Large intestine (tissue), 3 donors: Measurements from ENCODE around the gene INTS7. TPM values are rescaled to one million over a fixed set of nuclear protein-coding genes. Genes with fewer than 3 reads are reported as not detected.
A peak's percentile ranks its signal among the peaks of the same experiment; 100 is the strongest.
"Not testable (repeated sequence)": the region's sequence is repeated elsewhere in the genome, so short reads cannot be mapped to it uniquely, and the experiment has no call there.

Source experiments
- DNase-seq, 2 donors: peaks; one replicate each; pipeline versions ENCODE4 v3.0.0 to v3.0.0-alpha.2; 2013
- H3K27ac ChIP-seq: one replicate; pipeline ENCODE4 v1.5.1; 2013; ENCODE audit warnings: low read length
- H3K27me3 ChIP-seq: 2 replicates; pipeline ENCODE4 v1.6.1; 2013; ENCODE audit warnings: low read length; ENCODE audit not compliant: control insufficient read depth, insufficient read depth
- H3K36me3 ChIP-seq: 2 replicates; pipeline ENCODE4 v1.6.1; 2013; ENCODE audit warnings: low read length; ENCODE audit not compliant: control insufficient read depth, insufficient read depth
- H3K4me1 ChIP-seq: one replicate; pipeline ENCODE4 v1.6.1; 2013; ENCODE audit warnings: low read length; ENCODE audit not compliant: control insufficient read depth, insufficient read depth
- H3K4me3 ChIP-seq: one replicate; pipeline ENCODE4 v1.5.1; 2013; ENCODE audit warnings: low read length
- H3K9me3 ChIP-seq: one replicate; pipeline ENCODE4 v1.6.1; 2013; ENCODE audit warnings: mild to moderate bottlenecking, low read depth, low read length, moderate library complexity; ENCODE audit not compliant: control insufficient read depth
- WGBS: methylation state at CpG from one replicate; pipeline ENCODE4 v1.1.5; 2013; ENCODE audit warnings: low lambda C conversion rate; ENCODE audit not compliant: insufficient coverage; 5-methylcytosine and 5-hydroxymethylcytosine counted together
- polyA plus RNA-seq: library from polyadenylated mRNA; unstranded; fragments of 120-200 nt; gene quantifications from one replicate; pipeline ENCODE4 v1.2.1, GENCODE V29; 2013

The INTS7 gene
- polyA plus RNA-seq, 1 donor = 16.1 TPM

DNA sequence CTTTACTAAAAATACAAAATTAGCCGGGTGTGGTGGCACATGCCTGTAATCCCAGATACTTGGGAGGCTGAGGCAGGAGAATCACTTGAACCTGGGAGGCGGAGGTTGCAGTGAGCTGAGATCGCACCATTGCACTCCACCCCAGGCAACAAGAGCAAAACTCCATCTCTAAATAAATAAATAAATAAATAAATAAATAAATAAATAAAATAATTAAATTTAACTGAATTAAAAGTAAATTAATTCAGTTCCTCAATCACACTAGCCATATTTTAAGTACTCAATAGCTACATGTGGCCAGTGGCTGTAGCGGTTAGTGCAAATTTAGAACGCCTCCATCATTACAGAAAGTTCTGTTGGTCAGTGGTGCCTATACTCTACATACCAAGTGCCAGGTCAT is 97.9 kb downstream of the INTS7 start:
- WGBS = 83% methylated on average over 1 of the region's 5 CpGs
- not testable (repeated sequence) for H3K27ac ChIP-seq, H3K4me1 ChIP-seq

DNA sequence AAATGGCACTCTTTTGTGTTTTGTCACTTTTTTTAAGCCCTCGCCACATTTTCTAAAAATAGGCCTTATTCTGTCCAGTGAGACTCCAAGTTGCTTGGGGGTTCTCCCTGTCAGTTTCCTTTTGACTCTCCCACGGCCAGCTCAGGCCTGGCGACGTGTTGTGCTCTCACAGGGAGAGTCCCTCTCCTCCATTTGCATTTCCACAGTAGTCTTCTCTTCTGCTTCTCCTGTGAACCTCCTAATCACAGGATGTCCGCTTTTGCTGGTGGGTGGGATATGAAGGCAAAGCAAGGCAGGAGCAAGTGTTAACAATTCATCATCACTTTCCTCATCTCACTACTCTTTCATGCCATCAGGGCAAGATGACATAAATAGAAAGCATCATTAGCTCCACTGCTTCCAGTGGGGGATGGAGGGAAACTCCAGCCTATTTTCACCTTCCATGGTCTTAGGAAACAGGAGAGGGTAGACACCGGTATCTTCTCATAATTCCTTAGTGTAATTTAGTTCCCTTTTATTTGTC is 99.8 kb downstream of the INTS7 start:
- no peaks in the 10 kb centered on the region for H3K27me3 ChIP-seq
- no peak overlapping the region for H3K4me3 ChIP-seq
- DNase-seq = no peak
- WGBS = 80% methylated on average over 1 of the region's 6 CpGs
- peaks cover 5% of the 10 kb centered on the region for H3K4me1 ChIP-seq
- H3K27ac ChIP-seq = no peak overlapping the region
- no peaks in the 10 kb centered on the region for H3K36me3 ChIP-seq
- peaks cover 5% of the 10 kb centered on the region for H3K9me3 ChIP-seq

More for the DNA sequence above, 97.9 kb downstream of the INTS7 start:
- not testable (repeated sequence) for DNase-seq, H3K4me3 ChIP-seq, H3K9me3 ChIP-seq, H3K27me3 ChIP-seq, H3K36me3 ChIP-seq

DNA sequence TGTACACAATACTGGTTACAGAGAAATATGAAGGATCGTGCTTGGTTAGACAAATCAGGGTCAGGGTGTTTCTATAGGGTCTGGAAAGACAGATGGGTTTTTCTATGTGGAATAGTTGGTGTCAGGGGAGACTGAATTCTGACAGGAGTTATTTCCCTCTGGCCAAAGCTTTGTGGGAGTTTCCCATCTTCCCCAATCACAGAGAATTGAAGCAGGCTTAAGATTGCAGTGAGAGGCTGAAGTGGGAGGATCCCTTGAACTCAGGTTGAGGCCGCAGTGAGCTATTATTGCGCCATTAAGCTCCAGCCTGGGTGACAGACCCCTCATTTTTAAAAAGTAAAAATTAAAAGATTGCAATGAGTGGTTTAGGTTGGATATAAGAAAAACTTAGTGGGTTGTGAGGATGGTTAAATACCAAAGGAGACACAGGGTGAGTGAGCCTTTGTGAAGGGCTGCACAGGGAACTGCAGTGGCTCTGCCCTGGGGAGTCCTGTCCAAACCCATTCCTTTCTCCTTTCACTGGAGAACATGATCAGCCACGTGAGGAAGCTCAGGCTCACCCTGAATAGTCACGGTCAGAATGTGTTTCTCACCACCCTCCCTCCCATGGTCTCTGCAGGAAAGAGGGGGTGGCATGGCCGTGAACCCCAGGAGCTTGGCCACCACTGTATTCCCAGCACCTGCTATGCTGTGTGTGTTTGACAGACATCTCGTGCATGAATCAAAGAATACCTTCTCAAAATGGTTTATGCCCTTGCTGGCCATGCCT is 101.2 kb downstream of the INTS7 start:
- WGBS = no CpG with 5 or more reads among the region's 7 CpGs
- no peak for DNase-seq
- Histone ChIP-seq H3K9me3 (peaks cover 5% of the 10 kb centered on the region), H3K4me3 (no peak overlapping the region), H3K36me3 (no peaks in the 10 kb centered on the region), H3K4me1 (peaks cover 17% of the 10 kb centered on the region), H3K27ac (no peak overlapping the region), H3K27me3 (no peaks in the 10 kb centered on the region)

DNA sequence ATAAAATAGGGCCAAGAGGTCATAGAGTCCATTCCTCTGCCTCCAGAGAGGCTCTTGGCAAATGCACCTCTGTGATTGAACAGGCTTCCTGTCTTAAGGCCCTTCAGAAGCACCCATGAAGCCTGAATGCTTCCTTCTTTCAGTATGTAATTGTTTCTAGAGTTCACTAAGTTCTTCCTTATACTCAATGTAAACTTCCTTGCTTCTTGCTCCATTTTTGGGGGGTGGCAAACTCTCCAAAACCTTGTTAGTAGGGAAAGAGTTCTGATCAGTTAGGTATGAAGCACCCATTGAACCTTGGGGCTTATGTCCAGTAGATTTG is 102.5 kb downstream of the INTS7 start:
- peaks cover 29% of the 10 kb centered on the region for H3K4me1 ChIP-seq
- H3K27me3 ChIP-seq = no peaks in the 10 kb centered on the region
- DNase-seq = no peak
- peaks cover 5% of the 10 kb centered on the region for H3K9me3 ChIP-seq
- no peak overlapping the region for H3K27ac ChIP-seq
- no peak overlapping the region for H3K4me3 ChIP-seq
- no peaks in the 10 kb centered on the region for H3K36me3 ChIP-seq

DNA sequence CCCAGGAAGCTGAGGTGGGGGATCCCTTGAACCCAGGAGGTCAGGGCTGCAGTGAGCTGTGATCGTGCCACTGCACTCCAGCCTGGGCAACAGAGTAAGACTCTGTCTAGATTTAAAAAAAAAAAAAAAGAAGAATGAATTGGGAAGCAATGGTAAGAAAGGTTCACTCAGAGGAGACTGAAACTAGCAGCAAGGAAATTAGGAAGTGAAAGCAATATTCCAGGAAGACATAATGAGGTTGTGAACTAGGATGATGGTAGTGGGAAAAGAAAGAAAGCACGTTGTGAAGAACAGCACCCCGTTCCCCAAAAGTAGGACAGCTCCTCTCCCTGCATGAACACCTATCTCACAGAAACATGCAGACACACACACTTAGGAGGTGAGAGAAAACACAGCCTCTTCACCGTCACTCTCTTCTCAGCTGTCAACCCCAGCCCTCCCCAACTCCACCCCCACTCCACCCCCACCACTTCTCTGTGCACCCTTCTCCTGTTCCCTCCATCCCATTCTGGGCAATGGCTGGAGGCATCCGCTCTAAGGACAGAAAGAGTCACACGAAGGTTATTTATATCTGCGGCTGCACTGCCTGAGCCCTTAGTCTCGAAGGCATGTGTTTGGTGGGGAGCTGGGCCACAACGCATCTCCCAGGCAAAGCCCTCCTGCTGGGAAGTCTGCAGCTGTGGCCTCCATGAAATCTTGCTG is 103.0 kb downstream of the INTS7 start:
- Histone ChIP-seq H3K4me3 (no peak overlapping the region), H3K27me3 (no peaks in the 10 kb centered on the region), H3K27ac (no peak overlapping the region), H3K36me3 (no peaks in the 10 kb centered on the region), H3K4me1 (peaks cover 34% of the 10 kb centered on the region), H3K9me3 (peaks cover 5% of the 10 kb centered on the region)
- no peak for DNase-seq
- WGBS = 83% methylated on average over 1 of the region's 9 CpGs

DNA sequence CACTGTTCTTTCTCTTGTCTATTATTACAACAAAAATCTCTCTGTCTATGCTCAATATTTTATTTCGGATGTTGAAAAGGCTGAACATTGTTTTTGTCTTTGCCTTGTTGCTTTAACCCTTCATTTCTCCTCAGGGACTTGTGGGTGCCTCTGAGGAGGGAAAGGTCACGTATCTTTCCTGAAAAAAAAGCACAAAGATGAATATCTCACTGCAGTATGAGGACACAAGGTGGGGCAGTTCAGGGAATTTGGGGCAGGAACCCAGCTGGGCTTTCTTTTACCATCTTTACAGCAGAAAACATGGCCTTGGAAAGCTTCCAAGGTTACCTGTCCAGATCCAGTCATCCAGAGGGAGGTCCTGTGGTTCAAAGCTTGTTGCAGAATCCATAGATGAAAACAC is 105.7 kb downstream of the INTS7 start:
- Histone ChIP-seq H3K4me1 (peaks cover 45% of the 10 kb centered on the region), H3K36me3 (no peaks in the 10 kb centered on the region), H3K27me3 (no peaks in the 10 kb centered on the region), H3K4me3 (no peak overlapping the region), H3K27ac (peak overlapping the region; percentile 96), H3K9me3 (no peaks in the 10 kb centered on the region)
- WGBS = no CpG with 5 or more reads among the region's 2 CpGs
- DNase-seq = no peak

DNA sequence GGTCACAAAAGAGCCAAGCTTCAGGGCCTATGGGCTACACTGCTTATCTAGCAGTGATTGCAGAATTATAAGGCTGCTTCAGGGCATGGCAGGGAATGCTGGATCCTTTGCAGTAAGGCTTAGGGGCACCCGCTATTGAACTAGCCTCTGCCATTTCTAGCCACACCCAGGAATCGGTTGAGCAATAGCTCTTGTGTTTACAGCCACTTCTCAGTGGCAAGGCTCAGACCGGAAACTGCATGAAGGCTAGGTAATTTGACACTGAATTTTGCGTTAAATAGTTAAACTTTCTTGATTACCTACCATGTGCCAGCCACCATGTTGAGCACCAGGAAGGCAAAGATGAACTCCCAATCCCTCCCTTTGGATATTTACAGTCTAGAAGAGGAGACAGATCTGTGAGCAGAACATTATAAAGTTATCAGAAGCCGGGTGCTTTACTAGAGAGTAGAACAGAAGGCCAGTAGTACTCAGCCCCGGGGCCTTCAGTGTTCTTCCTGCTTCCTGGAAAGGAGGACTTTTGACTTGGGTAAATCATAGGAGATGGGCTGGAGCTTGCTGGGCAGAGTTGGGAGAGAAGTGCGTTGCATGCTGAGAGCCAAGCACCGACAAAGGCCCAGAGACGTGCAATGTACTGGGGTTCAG is 106.2 kb downstream of the INTS7 start:
- peak overlapping the region; percentile 96 for H3K27ac ChIP-seq

DNA sequence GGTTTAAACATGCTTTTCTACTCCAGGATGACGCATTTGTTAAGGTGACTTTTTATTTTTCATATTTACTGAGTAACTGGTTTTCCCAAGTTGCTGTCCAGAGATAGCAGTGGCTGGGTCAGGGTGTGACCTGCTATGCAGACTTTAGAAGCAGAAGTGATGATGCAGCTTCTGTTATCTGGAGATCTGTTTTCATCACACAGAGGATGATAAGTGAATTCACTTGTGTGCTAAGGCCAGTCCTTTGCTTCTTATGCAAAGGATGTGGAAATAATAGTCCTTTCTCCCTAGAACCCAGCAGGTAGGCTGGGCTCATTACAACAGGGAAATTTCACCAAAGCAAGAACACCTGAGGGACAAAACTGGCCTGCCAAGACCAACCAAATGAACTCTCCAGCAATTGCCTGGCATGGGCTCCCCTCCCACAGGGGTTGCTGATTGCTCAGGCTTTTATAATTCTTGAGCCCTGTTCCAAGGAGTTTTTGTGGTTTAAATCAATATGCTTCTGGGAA is 107.0 kb downstream of the INTS7 start:
- no peak overlapping the region for H3K4me3 ChIP-seq
- H3K27me3 ChIP-seq = no peaks in the 10 kb centered on the region
- peak; percentile 86 to 91 for DNase-seq
- peak overlapping the region; percentile 96 for H3K27ac ChIP-seq
- H3K9me3 ChIP-seq = no peaks in the 10 kb centered on the region
- H3K36me3 ChIP-seq = no peaks in the 10 kb centered on the region
- 20% methylated on average over 1 of the region's 1 CpG for WGBS
- peaks cover 56% of the 10 kb centered on the region for H3K4me1 ChIP-seq

More for the DNA sequence above, 106.2 kb downstream of the INTS7 start:
- Histone ChIP-seq H3K9me3 (no peaks in the 10 kb centered on the region), H3K4me3 (no peak overlapping the region), H3K4me1 (peaks cover 50% of the 10 kb centered on the region), H3K27me3 (no peaks in the 10 kb centered on the region), H3K36me3 (no peaks in the 10 kb centered on the region)
- DNase-seq = peak; percentile 91 to 97
- no CpG with 5 or more reads among the region's 9 CpGs for WGBS

DNA sequence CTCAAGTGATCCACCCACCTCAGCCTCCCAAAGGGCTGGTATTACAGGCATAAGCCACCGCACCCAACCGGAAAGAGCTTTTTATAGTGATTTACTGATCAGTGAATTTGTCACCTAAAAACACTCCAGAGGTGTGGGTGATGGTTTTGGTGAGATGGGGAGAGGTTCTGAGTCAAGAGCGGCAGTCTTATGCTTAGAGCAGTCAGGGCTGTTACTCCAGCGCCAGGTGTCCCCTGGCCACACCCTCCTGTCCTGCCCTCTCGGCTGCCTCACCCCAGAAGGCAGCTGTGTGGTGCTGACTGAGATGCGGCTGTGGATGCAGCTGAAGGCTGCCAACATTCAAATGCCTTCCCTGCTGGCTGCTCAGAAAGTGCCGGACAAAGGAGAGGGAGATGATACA is 110.3 kb downstream of the INTS7 start:
- WGBS = no CpG with 5 or more reads among the region's 7 CpGs
- no peaks in the 10 kb centered on the region for H3K36me3 ChIP-seq
- no peaks in the 10 kb centered on the region for H3K27me3 ChIP-seq
- H3K27ac ChIP-seq = peak overlapping the region; percentile 88
- peak; percentile 84 to 86 for DNase-seq
- no peaks in the 10 kb centered on the region for H3K9me3 ChIP-seq
- peaks cover 71% of the 10 kb centered on the region for H3K4me1 ChIP-seq
- no peak overlapping the region for H3K4me3 ChIP-seq

DNA sequence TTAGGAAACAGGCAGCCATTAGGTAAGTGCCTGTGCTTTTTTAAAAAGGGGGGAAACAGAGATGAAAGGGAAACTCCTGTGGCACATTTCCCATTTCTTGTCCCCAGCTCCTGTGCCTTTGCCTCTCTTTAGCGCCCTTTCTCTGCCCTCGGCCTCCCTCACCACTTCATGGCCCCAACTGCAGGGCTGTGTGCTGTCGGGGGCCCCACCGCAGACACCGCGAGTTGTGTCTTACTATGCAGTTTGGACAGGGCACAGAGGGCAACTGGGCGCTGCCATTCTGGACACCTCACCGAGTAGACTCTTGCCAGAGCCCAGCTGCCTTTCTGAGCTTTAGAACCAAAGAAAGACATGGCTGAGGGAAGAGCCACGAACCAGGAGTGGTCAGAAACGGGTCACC is 111.1 kb downstream of the INTS7 start:
- Histone ChIP-seq H3K27me3 (no peaks in the 10 kb centered on the region), H3K9me3 (no peaks in the 10 kb centered on the region), H3K4me1 (peaks cover 71% of the 10 kb centered on the region), H3K4me3 (no peak overlapping the region), H3K27ac (peak overlapping the region; percentile 88), H3K36me3 (no peaks in the 10 kb centered on the region)
- no peak for DNase-seq
- WGBS = no CpG with 5 or more reads among the region's 10 CpGs
